ENCODE results near the gene NELFE. TPM values are rescaled to one million over a fixed set of nuclear protein-coding genes. Genes with fewer than 3 reads are reported as not detected.
"Not testable (repeated sequence)": the region's sequence is repeated elsewhere in the genome, so short reads cannot be mapped to it uniquely, and the experiment has no call there.

NELFE gene
- total RNA-seq, 1 experiment from 2014 or later, result 68.3 TPM

DNA sequence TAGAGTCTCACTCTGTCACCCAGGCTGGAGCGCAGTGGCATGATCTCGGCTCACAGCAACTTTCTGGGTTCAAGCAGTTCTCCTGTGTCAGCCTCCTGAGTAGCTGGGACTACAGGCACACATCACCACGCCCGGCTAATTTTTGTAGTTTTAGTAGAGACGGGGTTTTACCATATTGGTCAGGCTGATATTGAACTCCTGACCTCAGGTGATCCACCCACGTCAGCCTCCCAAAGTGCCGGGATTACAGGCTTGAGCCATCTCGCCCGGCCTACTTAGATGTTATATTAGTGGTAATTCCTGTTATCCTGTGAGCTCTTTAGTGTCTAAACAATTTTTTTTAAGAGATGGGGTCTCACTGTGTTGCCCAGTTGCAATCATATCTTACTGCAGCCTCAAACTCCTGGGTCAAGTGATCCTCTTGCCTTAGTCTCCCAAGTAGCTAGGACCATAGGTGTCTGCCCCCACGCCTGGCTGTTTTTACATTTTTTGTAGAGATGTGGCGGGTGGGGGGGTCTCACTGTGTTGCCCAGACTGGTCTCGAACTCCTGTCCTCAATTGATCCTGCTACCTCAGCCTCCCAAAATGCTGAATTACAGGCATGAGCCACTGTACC, 19.2 kb upstream of the NELFE start:
- Histone ChIP-seq H3K27ac (ENCODE audit: low read depth, low read length) (no peak overlapping the region), H3K79me2 (ENCODE audit: insufficient read depth, low read length) (peaks cover 14% of the 10 kb centered on the region), H2AFZ (ENCODE audit: low read depth, low read length, poor library complexity, severe bottlenecking) (no peak overlapping the region), H3K27me3 (ENCODE audit: insufficient read depth, low read length) (no peaks in the 10 kb centered on the region), H3K4me1 (ENCODE audit: control insufficient read depth in 1 of 2, insufficient read depth in 2 of 2, low read length in 2 of 2) (peaks cover 4 to 8% of the 10 kb centered on the region in 2 experiments; a peak in 2 of 4 replicates), H3K36me3 (ENCODE audit: control insufficient read depth in 1 of 2, insufficient read depth in 2 of 2, low read length in 2 of 2) (no peaks in the 10 kb centered on the region), H3K9me3 (ENCODE audit: control insufficient read depth in 1 of 2, insufficient read depth in 1 of 2, low read depth in 1 of 2, low read length in 2 of 2) (no peaks in the 10 kb centered on the region), H3K4me2 (ENCODE audit: low read length) (no peak overlapping the region), H3K4me3 (replicated peaks in 1 of 2; ENCODE audit: low read depth in 1 of 2, low read length in 2 of 2) (no peak overlapping the region), H3K9me2 (ENCODE audit: insufficient read depth) (no peaks in the 10 kb centered on the region), H4K20me1 (ENCODE audit: insufficient read depth) (no peaks in the 10 kb centered on the region), H3K9ac (ENCODE audit: low read length) (no peak overlapping the region)
- intact Hi-C loops (cut with micrococcal nuclease), result no loop called here
- ChIA-PET CTCF (no interaction called here), RAD21 (ENCODE audit: low non-redundant PET in 1 of 2, low total read pairs in 2 of 2, uncharacterized antibody in 2 of 2, unreplicated experiment in 2 of 2) (no interaction called here), POLR2A (no interaction called here)
- TF ChIP-seq ZNF274 (IDR thresholded peaks at IDR 0.05; ENCODE audit: low read depth, low read length) (no peak), SP1 (IDR thresholded peaks at IDR 0.05; ENCODE audit: low read depth) (no peak), EGR1 (IDR thresholded peaks at IDR 0.05; ENCODE audit: low read depth) (no peak), ZFX (IDR thresholded peaks at IDR 0.05) (no peak), EZH2 (IDR thresholded peaks at IDR 0.05) (no peak), TCF7L2 (IDR thresholded peaks at IDR 0.05; ENCODE audit: borderline replicate concordance, extremely low read depth, insufficient read depth, insufficient read length) (no peak), RAD21 (IDR thresholded peaks at IDR 0.05; ENCODE audit: low read depth) (no peak), YY1 (IDR thresholded peaks at IDR 0.05; ENCODE audit: extremely low read depth, insufficient replicate concordance, low read depth, low read length) (no peak), CBX3 (IDR thresholded peaks at IDR 0.05; ENCODE audit: low read depth) (no peak), EZH2phosphoT487 (IDR thresholded peaks at IDR 0.05; ENCODE audit: borderline replicate concordance) (no peak), CEBPB (IDR thresholded peaks at IDR 0.05; ENCODE audit: low read depth) (no peak), FOSL1 (IDR thresholded peaks at IDR 0.05; ENCODE audit: low read depth) (no peak), JUND (IDR thresholded peaks at IDR 0.05) (no peak)
- TF ChIP-seq, protein P1, sequence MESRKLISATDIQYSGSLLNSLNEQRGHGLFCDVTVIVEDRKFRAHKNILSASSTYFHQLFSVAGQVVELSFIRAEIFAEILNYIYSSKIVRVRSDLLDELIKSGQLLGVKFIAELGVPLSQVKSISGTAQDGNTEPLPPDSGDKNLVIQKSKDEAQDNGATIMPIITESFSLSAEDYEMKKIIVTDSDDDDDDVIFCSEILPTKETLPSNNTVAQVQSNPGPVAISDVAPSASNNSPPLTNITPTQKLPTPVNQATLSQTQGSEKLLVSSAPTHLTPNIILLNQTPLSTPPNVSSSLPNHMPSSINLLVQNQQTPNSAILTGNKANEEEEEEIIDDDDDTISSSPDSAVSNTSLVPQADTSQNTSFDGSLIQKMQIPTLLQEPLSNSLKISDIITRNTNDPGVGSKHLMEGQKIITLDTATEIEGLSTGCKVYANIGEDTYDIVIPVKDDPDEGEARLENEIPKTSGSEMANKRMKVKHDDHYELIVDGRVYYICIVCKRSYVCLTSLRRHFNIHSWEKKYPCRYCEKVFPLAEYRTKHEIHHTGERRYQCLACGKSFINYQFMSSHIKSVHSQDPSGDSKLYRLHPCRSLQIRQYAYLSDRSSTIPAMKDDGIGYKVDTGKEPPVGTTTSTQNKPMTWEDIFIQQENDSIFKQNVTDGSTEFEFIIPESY (IDR thresholded peaks at IDR 0.05; ENCODE audit: extremely low read depth, insufficient replicate concordance, low read length), result no peak
- TF ChIP-seq, protein P2, sequence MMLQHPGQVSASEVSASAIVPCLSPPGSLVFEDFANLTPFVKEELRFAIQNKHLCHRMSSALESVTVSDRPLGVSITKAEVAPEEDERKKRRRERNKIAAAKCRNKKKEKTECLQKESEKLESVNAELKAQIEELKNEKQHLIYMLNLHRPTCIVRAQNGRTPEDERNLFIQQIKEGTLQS (IDR thresholded peaks at IDR 0.05), result no peak
- TF ChIP-seq, protein P3, sequence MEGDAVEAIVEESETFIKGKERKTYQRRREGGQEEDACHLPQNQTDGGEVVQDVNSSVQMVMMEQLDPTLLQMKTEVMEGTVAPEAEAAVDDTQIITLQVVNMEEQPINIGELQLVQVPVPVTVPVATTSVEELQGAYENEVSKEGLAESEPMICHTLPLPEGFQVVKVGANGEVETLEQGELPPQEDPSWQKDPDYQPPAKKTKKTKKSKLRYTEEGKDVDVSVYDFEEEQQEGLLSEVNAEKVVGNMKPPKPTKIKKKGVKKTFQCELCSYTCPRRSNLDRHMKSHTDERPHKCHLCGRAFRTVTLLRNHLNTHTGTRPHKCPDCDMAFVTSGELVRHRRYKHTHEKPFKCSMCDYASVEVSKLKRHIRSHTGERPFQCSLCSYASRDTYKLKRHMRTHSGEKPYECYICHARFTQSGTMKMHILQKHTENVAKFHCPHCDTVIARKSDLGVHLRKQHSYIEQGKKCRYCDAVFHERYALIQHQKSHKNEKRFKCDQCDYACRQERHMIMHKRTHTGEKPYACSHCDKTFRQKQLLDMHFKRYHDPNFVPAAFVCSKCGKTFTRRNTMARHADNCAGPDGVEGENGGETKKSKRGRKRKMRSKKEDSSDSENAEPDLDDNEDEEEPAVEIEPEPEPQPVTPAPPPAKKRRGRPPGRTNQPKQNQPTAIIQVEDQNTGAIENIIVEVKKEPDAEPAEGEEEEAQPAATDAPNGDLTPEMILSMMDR (IDR thresholded peaks at IDR 0.05 in 2 of 3, conservative IDR thresholded peaks at IDR 0.05 in 1 of 3; ENCODE audit: borderline replicate concordance in 1 of 3, insufficient read depth in 1 of 3, low read depth in 2 of 3, low read length in 2 of 3), result no peak
- TF ChIP-seq, protein P4, sequence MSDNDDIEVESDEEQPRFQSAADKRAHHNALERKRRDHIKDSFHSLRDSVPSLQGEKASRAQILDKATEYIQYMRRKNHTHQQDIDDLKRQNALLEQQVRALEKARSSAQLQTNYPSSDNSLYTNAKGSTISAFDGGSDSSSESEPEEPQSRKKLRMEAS (IDR thresholded peaks at IDR 0.05), result no peak
- no TSS peak for BruUV-seq (replicated peaks)
- ATAC-seq (no peak), DNase-seq (ENCODE audit: low read depth, low spot score) (no peak)

GRCh38 chr6:31976065-31976464, 17.3 kb upstream of the NELFE start:
- H3K9me3 ChIP-seq (ENCODE audit: control insufficient read depth in 1 of 2, insufficient read depth in 1 of 2, low read depth in 1 of 2, low read length in 2 of 2); intact Hi-C loops (cut with micrococcal nuclease); ATAC-seq; H3K27ac ChIP-seq (ENCODE audit: low read depth, low read length); DNase-seq (ENCODE audit: low read depth, low spot score); CTCF ChIA-PET; H3K9me2 ChIP-seq (ENCODE audit: insufficient read depth); H2AFZ ChIP-seq (ENCODE audit: low read depth, low read length, poor library complexity, severe bottlenecking); H3K27me3 ChIP-seq (ENCODE audit: insufficient read depth, low read length); H3K36me3 ChIP-seq (ENCODE audit: control insufficient read depth in 1 of 2, insufficient read depth in 2 of 2, low read length in 2 of 2); BruUV-seq (replicated peaks); POLR2A ChIA-PET; H3K4me3 ChIP-seq (replicated peaks in 1 of 2; ENCODE audit: low read depth in 1 of 2, low read length in 2 of 2); RAD21 ChIA-PET (ENCODE audit: low non-redundant PET in 1 of 2, low total read pairs in 2 of 2, uncharacterized antibody in 2 of 2, unreplicated experiment in 2 of 2); H3K4me2 ChIP-seq (ENCODE audit: low read length); H4K20me1 ChIP-seq (ENCODE audit: insufficient read depth); H3K9ac ChIP-seq (ENCODE audit: low read length): not testable (repeated sequence)
- H3K79me2 ChIP-seq (ENCODE audit: insufficient read depth, low read length), result peaks cover 26% of the 10 kb centered on the region
- H3K4me1 ChIP-seq (ENCODE audit: control insufficient read depth in 1 of 2, insufficient read depth in 2 of 2, low read length in 2 of 2), result peaks cover 6 to 19% of the 10 kb centered on the region in 2 experiments; a peak in 3 of 4 replicates
